Endometrial microvascular endothelial cells (primary cell): ENCODE measurements around the gene PCDHA5. TPM values are rescaled to one million over a fixed set of nuclear protein-coding genes. Genes with fewer than 3 reads are reported as not detected.
"Not testable (repeated sequence)": the region's sequence is repeated elsewhere in the genome, so short reads cannot be mapped to it uniquely, and the experiment has no call there.

Experiments used
- in situ Hi-C: cut with HindIII; loops from 2 replicates; pipeline ENCODE4 v1.10.0; 2017; ENCODE audit warnings: low sequenced_read_pairs, low pct_unique_long_range_greater_than_20kb; ENCODE audit errors: inconsistent ontology term
- total RNA-seq: library from RNA; depleted of rRNA; stranded (reverse); fragments of >200 nt; gene quantifications from one replicate; pipeline ENCODE4 v1.2.3, GENCODE V29; 2015; ENCODE audit errors: inconsistent ontology term

Gene PCDHA5
- total RNA-seq, 1 donor from 2014 or later, result not detected

DNA sequence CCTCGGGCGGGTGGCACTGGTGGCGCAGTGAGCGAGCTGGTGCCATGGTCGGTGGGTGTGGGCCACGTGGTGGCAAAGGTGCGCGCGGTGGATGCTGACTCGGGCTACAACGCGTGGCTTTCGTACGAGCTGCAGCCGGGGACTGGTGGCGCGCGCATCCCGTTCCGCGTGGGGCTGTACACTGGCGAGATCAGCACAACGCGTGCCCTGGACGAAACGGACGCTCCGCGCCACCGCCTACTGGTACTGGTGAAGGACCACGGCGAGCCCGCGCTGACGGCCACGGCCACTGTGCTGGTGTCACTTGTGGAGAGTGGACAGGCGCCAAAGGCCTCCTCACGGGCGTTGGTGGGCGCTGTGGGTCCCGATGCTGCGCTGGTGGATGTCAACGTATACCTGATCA is 12.5 kb upstream of the PCDHA5 start:
- in situ Hi-C loops, result no loop called here

DNA sequence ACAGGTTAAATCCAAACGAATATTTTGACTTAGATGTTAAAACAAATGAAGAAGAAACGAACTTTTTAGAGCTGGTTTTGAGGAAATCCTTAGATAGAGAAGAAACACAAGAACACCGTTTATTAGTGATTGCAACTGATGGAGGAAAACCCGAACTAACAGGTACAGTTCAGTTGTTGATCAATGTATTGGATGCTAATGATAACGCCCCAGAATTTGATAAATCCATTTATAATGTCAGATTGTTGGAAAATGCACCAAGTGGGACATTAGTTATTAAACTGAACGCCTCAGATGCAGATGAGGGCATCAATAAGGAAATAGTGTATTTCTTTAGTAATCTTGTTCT is 842 bp downstream of the PCDHA5 start:
- in situ Hi-C loops, result no loop called here

DNA sequence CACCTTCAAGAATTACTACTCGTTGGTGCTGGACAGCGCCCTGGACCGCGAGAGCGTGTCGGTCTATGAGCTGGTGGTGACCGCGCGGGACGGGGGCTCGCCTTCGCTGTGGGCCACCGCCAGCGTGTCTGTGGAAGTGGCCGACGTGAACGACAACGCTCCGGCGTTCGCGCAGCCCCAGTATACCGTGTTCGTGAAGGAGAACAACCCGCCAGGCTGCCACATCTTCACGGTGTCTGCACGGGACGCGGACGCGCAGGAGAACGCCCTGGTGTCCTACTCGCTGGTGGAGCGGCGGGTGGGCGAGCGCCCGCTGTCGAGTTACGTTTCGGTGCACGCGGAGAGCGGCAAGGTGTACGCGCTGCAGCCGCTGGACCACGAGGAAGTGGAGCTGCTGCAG is 1.6 kb downstream of the PCDHA5 start:
- in situ Hi-C loops, result not testable (repeated sequence)

GRCh38 chr5:140823475-140823874 is 2.1 kb downstream of the PCDHA5 start:
- in situ Hi-C loops, result no loop called here

DNA sequence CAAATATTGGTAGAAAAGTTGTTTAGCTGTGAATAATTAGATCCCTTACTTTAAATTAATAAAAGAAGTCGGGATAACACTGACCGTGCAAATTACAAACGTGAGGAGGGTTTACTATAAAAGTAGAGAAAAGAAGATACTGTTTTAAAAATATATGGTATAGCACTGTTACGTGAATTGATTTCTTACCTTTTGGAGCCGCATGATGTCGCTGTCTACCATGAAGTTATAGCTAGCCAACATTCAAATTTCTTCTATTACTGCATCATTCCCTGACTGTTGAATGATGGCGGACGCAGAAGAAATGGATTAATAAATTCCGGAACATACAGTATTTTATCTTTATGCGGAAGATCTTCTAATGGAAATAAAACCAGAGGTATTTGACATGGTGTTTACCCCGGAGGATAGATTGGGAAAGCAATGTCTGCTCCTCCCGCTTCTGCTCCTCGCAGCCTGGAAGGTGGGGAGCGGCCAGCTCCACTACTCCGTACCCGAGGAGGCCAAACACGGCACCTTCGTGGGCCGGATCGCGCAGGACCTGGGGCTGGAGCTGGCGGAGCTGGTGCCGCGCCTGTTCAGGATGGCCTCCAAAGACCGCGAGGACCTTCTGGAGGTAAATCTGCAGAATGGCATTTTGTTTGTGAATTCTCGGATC is 6.4 kb downstream of the PCDHA5 start, which contains the start of gene PCDHA6:
TSS of gene PCDHA6 (plus strand) at position 257 of the 658 bp plus-strand sequence. CDS start at position 389, 132 bp downstream.
- in situ Hi-C loops, result no loop called here

DNA sequence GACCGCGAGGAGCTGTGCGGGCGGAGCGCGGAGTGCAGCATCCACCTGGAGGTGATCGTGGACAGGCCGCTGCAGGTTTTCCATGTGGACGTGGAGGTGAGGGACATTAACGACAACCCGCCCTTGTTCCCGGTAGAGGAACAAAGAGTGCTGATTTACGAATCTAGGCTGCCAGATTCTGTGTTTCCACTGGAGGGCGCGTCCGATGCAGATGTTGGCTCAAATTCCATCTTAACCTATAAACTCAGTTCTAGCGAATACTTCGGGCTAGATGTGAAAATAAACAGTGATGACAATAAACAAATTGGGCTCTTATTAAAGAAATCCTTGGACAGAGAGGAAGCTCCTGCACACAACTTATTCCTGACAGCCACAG is 6.9 kb downstream of the PCDHA5 start:
- in situ Hi-C loops, result no loop called here

- in situ Hi-C loops, result not testable (repeated sequence)
Observed at GRCh38 chr5:140829511-140830501, 8.4 kb downstream of the PCDHA5 start.

DNA sequence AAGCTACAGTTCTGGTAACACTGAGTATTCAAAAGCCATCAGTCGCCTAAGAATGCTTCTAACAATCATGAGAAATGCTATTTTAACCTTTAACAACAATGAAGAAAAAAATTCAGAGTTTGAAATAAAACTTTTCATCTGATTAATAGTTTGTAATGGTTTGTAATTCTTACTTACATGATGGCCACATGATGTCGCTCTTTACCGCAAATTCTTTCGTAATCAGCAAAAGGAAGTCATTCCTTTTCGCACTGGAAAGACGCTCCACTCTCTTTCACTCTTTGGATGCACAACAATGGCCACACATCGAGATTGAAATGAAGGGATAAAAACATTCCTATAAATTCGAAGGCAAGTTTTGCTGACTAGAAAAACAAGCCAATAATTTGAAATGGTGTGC is 12.6 kb downstream of the PCDHA5 start, which contains the start of gene PCDHA7:
TSS of gene PCDHA7 (plus strand) at position 277 of the 400 bp plus-strand sequence. CDS start at position 392, 115 bp downstream.
- in situ Hi-C loops, result no loop called here

DNA sequence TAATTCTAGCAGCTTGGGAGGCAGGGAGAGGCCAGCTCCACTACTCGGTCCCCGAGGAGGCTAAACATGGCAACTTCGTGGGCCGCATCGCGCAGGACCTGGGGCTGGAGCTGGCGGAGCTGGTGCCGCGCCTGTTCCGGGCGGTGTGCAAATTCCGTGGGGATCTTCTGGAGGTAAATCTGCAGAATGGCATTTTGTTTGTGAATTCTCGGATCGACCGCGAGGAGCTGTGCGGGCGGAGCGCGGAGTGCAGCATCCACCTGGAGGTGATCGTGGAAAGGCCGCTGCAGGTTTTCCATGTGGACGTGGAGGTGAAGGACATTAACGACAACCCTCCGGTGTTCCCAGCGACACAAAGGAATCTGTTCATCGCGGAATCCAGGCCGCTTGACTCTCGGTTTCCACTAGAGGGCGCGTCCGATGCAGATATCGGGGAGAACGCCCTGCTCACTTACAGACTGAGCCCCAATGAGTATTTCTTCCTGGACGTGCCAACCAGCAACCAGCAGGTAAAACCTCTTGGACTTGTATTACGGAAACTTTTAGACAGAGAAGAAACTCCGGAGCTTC is 13.1 kb downstream of the PCDHA5 start:
- in situ Hi-C loops, result not testable (repeated sequence)

DNA sequence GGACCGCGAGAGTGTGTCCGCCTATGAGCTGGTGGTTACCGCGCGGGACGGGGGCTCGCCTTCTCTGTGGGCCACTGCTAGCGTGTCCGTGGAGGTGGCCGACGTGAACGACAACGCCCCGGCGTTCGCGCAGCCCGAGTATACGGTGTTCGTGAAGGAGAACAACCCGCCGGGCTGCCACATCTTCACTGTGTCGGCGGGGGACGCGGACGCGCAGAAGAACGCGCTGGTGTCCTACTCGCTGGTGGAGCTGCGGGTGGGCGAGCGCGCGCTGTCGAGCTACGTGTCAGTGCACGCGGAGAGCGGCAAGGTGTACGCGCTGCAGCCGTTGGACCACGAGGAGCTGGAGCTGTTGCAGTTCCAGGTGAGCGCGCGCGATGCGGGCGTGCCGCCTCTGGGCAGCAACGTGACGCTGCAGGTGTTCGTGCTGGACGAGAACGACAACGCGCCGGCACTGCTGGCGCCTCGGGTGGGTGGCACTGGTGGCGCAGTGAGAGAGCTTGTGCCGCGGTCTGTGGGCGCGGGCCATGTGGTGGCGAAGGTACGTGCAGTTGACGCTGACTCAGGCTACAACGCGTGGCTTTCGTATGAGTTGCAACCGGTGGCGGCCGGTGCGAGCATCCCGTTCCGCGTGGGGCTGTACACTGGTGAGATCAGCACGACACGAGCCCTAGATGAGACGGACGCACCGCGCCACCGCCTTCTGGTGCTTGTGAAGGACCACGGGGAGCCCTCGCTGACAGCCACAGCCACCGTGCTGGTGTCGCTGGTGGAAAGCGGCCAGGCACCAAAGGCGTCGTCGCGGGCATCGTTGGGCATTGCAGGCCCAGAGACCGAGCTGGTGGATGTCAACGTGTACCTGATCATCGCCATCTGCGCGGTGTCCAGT is 14.5 kb downstream of the PCDHA5 start:
- in situ Hi-C loops, result no loop called here

DNA sequence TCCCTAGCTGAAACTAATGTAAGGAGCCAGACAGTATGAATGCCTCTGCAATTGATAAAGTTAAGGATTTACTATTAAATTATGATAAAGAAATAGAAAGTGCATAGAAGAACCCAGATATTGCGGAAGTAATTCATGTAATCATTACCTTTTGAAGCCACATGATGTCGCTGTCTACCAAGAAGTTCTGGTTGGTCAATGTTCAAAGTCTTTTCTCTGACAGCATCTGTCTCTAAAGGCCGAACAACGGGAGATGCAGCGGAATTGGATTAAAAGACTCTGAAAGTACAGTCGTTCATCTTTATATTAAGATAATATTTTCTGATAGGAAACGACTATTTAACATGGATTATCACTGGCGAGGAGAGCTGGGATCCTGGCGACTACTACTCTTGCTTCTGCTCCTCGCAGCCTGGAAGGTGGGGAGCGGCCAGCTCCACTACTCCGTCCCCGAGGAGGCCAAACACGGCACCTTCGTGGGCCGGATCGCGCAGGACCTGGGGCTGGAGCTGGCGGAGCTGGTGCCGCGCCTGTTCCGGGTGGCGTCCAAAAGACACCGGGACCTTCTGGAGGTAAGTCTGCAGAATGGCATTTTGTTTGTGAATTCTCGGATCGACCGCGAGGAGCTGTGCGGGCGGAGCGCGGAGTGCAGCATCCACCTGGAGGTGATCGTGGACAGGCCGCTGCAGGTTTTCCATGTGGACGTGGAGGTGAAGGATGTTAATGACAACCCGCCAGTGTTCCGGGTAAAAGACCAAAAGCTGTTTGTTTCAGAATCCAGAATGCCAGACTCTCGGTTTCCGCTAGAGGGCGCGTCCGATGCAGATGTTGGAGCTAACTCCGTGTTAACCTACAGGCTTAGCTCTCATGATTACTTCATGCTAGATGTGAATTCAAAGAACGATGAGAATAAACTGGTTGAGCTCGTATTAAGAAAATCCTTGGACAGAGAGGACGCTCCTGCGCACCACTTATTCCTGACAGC is 19.9 kb downstream of the PCDHA5 start, which contains the start of gene PCDHA8:
TSS of gene PCDHA8 (plus strand) at position 210 of the 985 bp plus-strand sequence. CDS start at position 345, 135 bp downstream.
- in situ Hi-C loops, result no loop called here

DNA sequence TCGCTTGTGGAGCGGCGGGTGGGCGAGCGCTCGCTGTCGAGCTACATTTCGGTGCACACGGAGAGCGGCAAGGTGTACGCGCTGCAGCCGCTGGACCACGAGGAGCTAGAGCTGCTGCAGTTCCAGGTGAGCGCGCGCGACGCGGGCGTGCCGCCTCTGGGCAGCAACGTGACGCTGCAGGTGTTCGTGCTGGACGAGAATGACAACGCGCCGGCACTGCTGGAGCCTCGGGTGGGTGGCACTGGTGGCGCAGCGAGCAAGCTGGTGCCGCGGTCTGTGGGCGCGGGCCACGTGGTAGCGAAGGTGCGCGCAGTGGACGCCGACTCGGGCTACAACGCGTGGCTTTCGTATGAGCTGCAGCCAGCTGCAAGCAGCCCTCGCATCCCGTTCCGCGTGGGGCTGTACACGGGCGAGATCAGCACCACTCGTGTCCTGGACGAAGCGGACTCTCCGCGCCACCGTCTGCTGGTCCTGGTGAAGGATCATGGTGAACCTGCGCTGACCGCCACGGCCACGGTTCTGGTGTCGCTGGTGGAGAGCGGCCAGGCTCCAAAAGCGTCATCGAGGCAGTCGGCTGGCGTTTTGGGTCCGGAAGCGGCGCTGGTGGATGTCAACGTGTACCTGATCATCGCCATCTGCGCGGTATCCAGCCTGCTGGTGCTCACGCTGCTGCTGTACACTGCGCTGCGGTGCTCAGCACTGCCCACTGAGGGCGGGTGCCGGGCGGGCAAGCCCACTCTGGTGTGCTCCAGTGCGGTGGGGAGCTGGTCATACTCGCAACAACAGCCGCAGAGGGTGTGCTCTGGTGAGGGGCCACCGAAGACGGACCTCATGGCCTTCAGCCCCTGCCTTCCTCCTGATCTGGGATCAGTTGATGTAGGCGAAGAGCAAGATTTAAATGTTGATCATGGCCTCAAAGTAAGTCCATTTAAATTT is 21.7 kb downstream of the PCDHA5 start:
- in situ Hi-C loops, result no loop called here

DNA sequence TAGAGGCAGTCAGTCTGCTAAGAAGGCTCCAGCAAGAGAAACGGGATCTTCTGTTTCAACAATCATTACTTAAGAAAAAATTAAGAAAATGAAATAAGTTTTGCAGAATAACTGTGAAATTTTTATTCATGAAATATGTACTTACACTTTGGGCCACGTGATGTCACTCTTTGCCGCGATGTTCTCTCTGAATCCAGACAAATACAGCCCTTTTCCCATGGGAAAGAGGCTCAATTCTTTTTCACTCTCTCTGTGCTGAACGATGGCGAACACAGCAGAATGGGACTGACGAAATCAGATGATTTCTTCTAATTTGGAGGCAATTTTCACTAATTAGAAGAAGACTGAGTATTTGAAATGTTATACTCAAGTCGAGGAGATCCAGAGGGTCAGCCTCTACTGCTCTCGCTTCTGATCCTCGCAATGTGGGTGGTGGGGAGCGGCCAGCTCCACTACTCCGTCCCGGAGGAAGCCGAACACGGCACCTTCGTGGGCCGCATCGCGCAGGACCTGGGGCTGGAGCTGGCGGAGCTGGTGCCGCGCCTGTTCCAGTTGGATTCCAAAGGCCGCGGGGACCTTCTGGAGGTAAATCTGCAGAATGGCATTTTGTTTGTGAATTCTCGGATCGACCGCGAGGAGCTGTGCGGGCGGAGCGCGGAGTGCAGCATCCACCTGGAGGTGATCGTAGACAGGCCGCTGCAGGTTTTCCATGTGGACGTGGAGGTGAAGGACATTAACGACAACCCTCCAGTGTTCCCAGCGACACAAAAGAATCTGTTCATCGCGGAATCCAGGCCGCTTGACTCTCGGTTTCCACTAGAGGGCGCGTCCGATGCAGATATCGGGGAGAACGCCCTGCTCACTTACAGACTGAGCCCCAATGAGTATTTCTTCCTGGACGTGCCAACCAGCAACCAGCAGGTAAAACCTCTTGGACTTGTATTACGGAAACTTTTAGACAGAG is 27.0 kb downstream of the PCDHA5 start, which contains the start of gene PCDHA9:
TSS of gene PCDHA9 (plus strand) at position 244 of the 964 bp plus-strand sequence. CDS start at position 358, 114 bp downstream.
- in situ Hi-C loops, result not testable (repeated sequence)

- in situ Hi-C loops, result not testable (repeated sequence)
Observed at GRCh38 chr5:140849831-140850634, 28.6 kb downstream of the PCDHA5 start.
